ENCODE measurements around the gene AMTN. TPM values are rescaled to one million over a fixed set of nuclear protein-coding genes. Genes with fewer than 3 reads are reported as not detected.
"Not testable (repeated sequence)": the region's sequence is repeated elsewhere in the genome, so short reads cannot be mapped to it uniquely, and the experiment has no call there.

AMTN gene
- total RNA-seq = not detected

- DNase-seq (ENCODE audit: low spot score) (no peak), ATAC-seq (no peak)
- intact Hi-C loops (cut with DNase I) = loop anchor here (5.0 kb wide), 1 partner anchor 421 kb away; no protein-coding TSS in a partner anchor
Measured at GRCh38 chr4:70518269-70518668, at the start of gene AMTN. Gene AMTN (plus strand): TSS chr4:70518569. CDS start chr4:70518778, 209 bp downstream.

- ATAC-seq (no peak), DNase-seq (ENCODE audit: low spot score) (no peak)
- intact Hi-C loops (cut with DNase I) = no loop called here
Measured at GRCh38 chr4:70471897-70472296, 46.5 kb upstream of the AMTN start, which contains the start of gene MUC7. Gene MUC7 (plus strand): TSS chr4:70472197. CDS start chr4:70474022, 1,825 bp downstream.

- intact Hi-C loops (cut with DNase I) = no loop called here
- DNase-seq (ENCODE audit: low spot score) = no peak
- ATAC-seq = no peak
Measured at GRCh38 chr4:70473679-70474078, 44.7 kb upstream of the AMTN start.

DNA sequence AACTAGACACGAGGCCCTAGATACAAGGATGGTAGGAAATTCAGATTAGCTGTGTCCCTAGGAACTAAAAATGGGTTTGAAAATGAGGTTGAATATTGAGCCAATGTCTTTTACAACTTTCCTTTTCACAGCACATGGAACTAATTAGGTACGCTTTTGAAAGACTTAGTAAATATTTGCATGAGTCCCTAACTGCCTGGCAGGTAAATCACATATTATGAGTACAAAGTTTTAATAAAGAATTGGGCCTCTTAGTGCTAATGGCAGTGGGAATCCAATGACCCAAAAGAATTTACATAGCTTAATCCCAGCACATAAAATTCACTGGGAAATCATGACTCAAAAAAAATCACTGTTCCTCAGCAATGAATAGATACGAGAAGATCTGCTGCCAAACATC, 29.6 kb upstream of the AMTN start:
- DNase-seq (ENCODE audit: low spot score) = no peak
- no peak for ATAC-seq
- intact Hi-C loops (cut with DNase I) = no loop called here

DNA sequence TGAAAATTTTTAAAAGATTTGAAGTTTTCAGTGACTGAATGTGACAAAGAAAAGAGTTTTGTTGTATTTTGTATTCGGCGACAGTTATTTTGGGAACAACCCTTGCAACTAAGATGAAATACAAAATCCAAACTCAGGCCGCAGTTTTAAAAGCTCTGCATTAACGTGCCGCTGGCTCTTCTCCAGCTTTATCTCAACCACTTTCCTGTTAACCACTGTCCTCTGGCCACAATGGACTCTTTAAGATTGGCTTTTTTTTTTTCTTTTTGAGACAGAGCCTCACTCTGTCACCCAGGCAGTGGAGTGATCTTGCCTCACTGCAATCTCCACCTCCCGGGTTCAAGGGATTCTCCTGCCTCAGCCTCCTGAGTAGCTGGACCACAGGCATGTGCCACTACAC, 22.1 kb upstream of the AMTN start:
- ATAC-seq (no peak), DNase-seq (ENCODE audit: low spot score) (no peak)
- intact Hi-C loops (cut with DNase I) = no loop called here

GRCh38 chr4:70501838-70502237, 16.5 kb upstream of the AMTN start:
- intact Hi-C loops (cut with DNase I); ATAC-seq; DNase-seq (ENCODE audit: low spot score): not testable (repeated sequence)

GRCh38 chr4:70504733-70505132, 13.6 kb upstream of the AMTN start:
- intact Hi-C loops (cut with DNase I) = no loop called here
- no peak for ATAC-seq

DNA sequence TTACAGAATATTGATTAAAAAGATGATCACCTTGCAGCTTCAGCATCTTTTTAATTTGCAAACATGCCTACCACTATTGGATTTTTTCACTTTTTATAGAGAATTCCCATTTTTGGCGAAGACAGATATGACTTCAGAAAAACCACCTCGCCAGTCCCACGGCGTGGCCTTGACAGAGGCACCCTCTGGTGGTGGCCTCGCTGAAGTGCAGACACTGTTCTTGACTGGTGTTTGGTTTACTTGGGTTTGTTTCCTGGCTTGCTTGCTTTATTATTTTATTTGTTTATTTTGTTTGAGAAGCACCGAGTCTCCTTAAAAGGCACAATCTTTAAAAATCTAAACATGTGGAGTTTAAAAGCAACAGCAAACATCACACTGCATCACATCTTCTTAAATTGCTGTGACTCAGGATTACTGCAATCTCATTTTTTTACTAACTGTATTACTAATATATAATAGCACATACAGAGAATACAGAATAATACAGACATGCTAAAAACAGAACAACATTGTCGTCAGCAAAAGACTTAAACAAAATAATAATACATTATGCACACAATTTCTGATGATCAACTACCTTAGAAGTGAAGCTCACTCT, 13.1 kb upstream of the AMTN start:
- intact Hi-C loops (cut with DNase I) = no loop called here
- peak; percentile 67 for DNase-seq (ENCODE audit: low spot score)
- no peak for ATAC-seq

More at GRCh38 chr4:70504733-70505132, 13.6 kb upstream of the AMTN start:
- no peak for DNase-seq (ENCODE audit: low spot score)

DNA sequence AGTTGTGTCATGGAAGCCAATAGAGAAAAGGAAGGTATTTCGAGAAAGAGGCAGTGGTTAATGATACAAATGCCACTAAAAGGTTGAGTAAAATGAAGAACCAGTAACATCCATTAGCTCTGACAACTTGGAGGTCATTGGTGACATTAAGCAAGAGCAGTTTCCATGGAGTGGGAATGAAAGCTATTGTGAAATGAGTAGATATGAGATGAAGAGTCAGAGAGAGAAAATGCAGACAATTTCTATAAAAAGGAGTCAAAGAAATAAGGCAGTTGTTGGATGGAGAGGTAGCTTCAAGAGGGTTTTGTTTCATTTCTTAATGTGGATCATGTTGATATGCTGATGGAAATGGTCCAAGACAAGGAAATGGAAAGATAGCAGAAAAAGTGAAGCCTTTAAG, 9.6 kb upstream of the AMTN start:
- DNase-seq (ENCODE audit: low spot score) (no peak), ATAC-seq (no peak)
- intact Hi-C loops (cut with DNase I) = no loop called here

GRCh38 chr4:70511365-70511764, 7.0 kb upstream of the AMTN start:
- DNase-seq (ENCODE audit: low spot score) = no peak
- intact Hi-C loops (cut with DNase I) = no loop called here
- no peak for ATAC-seq

DNA sequence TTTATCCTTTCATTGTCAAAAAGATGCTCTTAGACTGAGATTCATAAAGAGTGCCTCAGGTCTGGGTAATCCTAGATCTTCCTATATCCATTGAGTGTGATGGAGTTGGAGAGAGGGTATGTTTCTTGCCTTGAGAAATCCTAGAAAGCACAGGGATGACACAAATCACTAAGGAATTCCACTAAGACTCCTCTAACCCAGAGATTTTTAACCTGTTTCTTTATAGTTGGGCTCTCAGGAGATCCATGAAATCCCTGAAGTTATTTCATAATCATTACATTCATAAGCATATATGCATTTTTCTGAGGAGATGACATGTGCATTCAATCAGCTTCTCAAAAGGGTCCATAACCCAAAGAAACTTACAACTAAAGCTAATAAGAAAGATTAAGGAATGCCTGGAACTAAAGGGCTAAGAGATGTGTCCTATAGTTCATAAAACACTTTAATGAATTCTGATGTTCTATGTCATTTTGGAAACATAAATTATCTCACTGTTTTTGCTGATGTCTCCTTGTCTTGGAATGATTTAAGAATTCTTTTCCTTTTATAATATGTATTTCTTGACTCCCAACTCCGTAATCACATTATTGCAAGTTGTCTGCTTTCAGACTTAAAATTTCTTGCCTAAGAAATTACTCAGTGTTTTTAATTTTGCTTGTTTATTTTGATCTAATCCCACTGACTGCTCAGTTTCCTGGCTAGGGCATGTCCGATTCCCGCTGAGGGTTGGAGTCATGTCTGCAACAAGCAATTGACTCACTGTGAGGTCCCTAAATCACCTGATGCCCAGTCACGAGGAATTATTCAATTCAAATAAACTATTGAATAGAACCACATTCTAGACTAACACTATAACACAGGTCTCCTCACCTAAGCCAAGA, 2.8 kb upstream of the AMTN start:
- intact Hi-C loops (cut with DNase I) = loop anchor here (5.0 kb wide), 1 partner anchor 418 kb away; no protein-coding TSS in a partner anchor
- no peak for ATAC-seq
- no peak for DNase-seq (ENCODE audit: low spot score)

DNA sequence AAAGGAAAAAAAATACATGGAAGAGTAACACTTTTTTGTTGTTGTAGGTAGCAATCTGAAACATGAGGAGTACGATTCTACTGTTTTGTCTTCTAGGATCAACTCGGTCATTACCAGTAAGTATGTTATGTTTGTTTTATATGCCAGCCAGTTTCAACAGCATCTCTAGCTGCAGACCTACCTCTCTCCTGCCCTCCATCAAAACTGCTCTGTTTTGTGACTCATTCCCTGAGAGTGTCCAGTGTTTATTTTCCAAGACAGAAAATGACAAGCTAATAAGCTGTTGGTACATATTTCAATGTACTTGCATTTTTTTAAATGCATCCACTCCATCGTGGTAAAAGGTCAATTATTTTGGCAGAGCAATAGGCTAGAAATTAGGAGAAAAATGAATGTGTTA, 347 bp downstream of the AMTN start:
- intact Hi-C loops (cut with DNase I) = loop anchor here (5.0 kb wide), 1 partner anchor 421 kb away; no protein-coding TSS in a partner anchor
- DNase-seq (ENCODE audit: low spot score) (no peak), ATAC-seq (no peak)

DNA sequence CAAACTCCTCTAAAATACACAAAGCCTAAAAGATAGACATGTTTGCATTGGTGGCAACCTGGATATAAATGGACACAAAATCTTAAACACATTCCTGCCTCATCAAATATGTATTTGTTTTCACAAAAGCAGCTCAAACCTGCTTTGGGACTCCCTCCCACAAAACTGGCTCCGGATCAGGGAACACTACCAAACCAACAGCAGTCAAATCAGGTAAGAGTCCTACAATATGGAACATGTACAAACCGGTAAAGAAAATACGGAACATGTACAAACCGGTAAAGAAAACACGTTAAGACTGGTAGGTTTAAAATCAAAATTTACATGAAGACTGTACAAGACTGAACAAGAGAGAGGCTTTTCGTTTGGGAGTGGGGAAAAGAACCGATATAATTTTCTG, 4.3 kb downstream of the AMTN start:
- intact Hi-C loops (cut with DNase I) = no loop called here
- ATAC-seq (no peak), DNase-seq (ENCODE audit: low spot score) (no peak)

DNA sequence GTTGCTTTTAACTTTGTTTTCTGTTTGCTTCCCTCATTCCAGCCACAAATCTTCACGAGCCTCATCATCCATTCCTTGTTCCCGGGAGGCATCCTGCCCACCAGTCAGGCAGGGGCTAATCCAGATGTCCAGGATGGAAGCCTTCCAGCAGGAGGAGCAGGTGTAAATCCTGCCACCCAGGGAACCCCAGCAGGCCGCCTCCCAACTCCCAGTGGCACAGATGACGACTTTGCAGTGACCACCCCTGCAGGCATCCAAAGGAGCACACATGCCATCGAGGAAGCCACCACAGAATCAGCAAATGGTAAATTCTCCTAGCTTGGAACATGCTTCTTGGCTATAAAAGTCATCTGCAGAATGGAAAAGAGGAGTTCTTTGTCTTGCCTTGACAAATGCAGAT, 12.6 kb downstream of the AMTN start:
- intact Hi-C loops (cut with DNase I) = no loop called here
- DNase-seq (ENCODE audit: low spot score) (no peak), ATAC-seq (no peak)

- ATAC-seq = no peak
- intact Hi-C loops (cut with DNase I) = no loop called here
- DNase-seq (ENCODE audit: low spot score) = no peak
Measured at GRCh38 chr4:70531981-70532380, 13.6 kb downstream of the AMTN start.

- DNase-seq (ENCODE audit: low spot score) (no peak), ATAC-seq (no peak)
- intact Hi-C loops (cut with DNase I) = no loop called here
Measured at GRCh38 chr4:70533211-70533610, 14.8 kb downstream of the AMTN start.

DNA sequence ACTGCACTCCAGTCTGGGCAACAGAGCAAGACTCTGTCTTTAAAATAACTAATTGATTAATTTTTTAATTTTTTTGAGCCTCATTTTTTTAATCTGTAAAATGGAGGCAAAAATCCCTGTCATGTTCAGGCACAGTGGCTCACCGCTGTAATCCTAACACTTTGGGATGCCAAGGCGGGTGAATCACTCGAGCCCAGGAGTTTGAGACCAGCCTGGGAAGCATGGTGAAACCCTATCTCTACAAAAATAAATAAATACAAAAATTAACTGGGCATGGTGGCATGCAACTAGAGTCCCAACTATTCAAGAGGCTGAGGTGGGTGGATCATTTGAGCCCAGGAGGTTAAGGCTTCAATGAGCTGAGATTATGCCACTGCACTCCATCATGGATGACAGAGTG, 15.4 kb downstream of the AMTN start:
- DNase-seq (ENCODE audit: low spot score) = no peak

DNA sequence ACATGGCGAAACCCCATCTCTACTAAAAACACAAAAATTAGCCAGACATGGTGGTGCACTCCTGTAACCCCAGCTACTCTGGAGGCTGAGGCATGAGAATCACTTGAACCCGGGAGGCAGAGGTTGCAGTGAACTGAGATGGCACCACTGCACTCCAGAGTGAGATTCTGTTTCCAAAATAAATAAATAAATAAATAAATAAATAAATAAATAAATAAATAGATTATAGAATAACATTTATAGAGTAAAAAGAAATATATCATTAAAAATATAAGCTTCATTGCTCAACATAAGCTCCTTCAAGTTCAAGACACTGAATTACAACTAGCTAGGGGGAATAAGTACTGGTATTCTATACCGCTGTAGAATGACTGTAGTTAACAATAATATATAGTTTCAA, 16.5 kb downstream of the AMTN start:
- DNase-seq (ENCODE audit: low spot score); ATAC-seq; intact Hi-C loops (cut with DNase I): not testable (repeated sequence)

More for the DNA sequence above, 15.4 kb downstream of the AMTN start:
- intact Hi-C loops (cut with DNase I) = no loop called here
- ATAC-seq = no peak

- DNase-seq (ENCODE audit: low spot score) (no peak), ATAC-seq (no peak)
- intact Hi-C loops (cut with DNase I) = no loop called here
Measured at GRCh38 chr4:70538869-70539268, 20.5 kb downstream of the AMTN start.

GRCh38 chr4:70544279-70544868, 26.0 kb downstream of the AMTN start:
- no peak for DNase-seq (ENCODE audit: low spot score)
- intact Hi-C loops (cut with DNase I) = no loop called here
- ATAC-seq = no peak
